ENCODE data around the gene MGAT4A. TPM values are rescaled to one million over a fixed set of nuclear protein-coding genes. Genes with fewer than 3 reads are reported as not detected.

The MGAT4A gene
- total and polyA plus RNA-seq, 10 of the 15 experiments (the other 5 are each of a cell fraction or from before 2014, with no cell fraction given) = 4.3 to 23.4 (median 13.6) TPM

GRCh38 chr2:98649135-98649991, 81.6 kb downstream of the MGAT4A start (continued):
- no peak for TF ChIP-seq ZNF217 (IDR thresholded peaks at IDR 0.05)
- TF ChIP-seq SMC3 (IDR thresholded peaks at IDR 0.05; ENCODE audit: borderline replicate concordance, low read length) = peak; percentile 99
- TF ChIP-seq PML (IDR thresholded peaks at IDR 0.05; ENCODE audit: low read length) = no peak
- no peak for TF ChIP-seq NFYB (IDR thresholded peaks at IDR 0.05; ENCODE audit: insufficient read depth, low read depth, low read length)
- 0 out of 2 replicates have a peak, but pooled peaks have one; percentile 22 for TF ChIP-seq MLLT1 (IDR thresholded peaks at IDR 0.05)
- TF ChIP-seq EGR1 (IDR thresholded peaks at IDR 0.05; ENCODE audit: borderline replicate concordance in 1 of 2, low read depth in 2 of 2, low read length in 2 of 2) = no peak
- no peak for TF ChIP-seq PRDM15 (CRISPR knock-in tag; IDR thresholded peaks at IDR 0.05)
- TF ChIP-seq CHD4 (IDR thresholded peaks at IDR 0.05) = no peak
- no peak for TF ChIP-seq HDAC2 (IDR thresholded peaks at IDR 0.05)
- TF ChIP-seq, protein P1, sequence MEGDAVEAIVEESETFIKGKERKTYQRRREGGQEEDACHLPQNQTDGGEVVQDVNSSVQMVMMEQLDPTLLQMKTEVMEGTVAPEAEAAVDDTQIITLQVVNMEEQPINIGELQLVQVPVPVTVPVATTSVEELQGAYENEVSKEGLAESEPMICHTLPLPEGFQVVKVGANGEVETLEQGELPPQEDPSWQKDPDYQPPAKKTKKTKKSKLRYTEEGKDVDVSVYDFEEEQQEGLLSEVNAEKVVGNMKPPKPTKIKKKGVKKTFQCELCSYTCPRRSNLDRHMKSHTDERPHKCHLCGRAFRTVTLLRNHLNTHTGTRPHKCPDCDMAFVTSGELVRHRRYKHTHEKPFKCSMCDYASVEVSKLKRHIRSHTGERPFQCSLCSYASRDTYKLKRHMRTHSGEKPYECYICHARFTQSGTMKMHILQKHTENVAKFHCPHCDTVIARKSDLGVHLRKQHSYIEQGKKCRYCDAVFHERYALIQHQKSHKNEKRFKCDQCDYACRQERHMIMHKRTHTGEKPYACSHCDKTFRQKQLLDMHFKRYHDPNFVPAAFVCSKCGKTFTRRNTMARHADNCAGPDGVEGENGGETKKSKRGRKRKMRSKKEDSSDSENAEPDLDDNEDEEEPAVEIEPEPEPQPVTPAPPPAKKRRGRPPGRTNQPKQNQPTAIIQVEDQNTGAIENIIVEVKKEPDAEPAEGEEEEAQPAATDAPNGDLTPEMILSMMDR (IDR thresholded peaks at IDR 0.05 in 2 of 3, conservative IDR thresholded peaks at IDR 0.05 in 1 of 3; ENCODE audit: control insufficient read depth in 2 of 3, extremely low read depth in 1 of 3, insufficient read depth in 1 of 3, low read depth in 3 of 3, low read length in 3 of 3) = peak; percentile 97 to 99 (median 99)
- TF ChIP-seq RAD21 (IDR thresholded peaks at IDR 0.05; ENCODE audit: insufficient read depth, low read depth, low read length) = peak; percentile 99
- no peak for TF ChIP-seq MYC (IDR thresholded peaks at IDR 0.05; ENCODE audit: insufficient read depth, insufficient read length, insufficient replicate concordance, low read length, severe bottlenecking)
- no peak for TF ChIP-seq LARP7 (IDR thresholded peaks at IDR 0.05)
- peak; percentile 38; the same call in 1 of the 2 replicates for TF ChIP-seq RUNX3 (IDR thresholded peaks at IDR 0.05; ENCODE audit: low read length)
- TF ChIP-seq SREBF2 (IDR thresholded peaks at IDR 0.05; ENCODE audit: low read length) = no peak
- TF ChIP-seq, protein P2, sequence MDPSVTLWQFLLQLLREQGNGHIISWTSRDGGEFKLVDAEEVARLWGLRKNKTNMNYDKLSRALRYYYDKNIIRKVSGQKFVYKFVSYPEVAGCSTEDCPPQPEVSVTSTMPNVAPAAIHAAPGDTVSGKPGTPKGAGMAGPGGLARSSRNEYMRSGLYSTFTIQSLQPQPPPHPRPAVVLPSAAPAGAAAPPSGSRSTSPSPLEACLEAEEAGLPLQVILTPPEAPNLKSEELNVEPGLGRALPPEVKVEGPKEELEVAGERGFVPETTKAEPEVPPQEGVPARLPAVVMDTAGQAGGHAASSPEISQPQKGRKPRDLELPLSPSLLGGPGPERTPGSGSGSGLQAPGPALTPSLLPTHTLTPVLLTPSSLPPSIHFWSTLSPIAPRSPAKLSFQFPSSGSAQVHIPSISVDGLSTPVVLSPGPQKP (IDR thresholded peaks at IDR 0.05; ENCODE audit: low read depth, low read length) = no peak
- no peak for TF ChIP-seq FOS (IDR thresholded peaks at IDR 0.05; ENCODE audit: borderline replicate concordance, extremely low read depth, insufficient read length)
- no peak for TF ChIP-seq IKZF2 (IDR thresholded peaks at IDR 0.05)
- TF ChIP-seq RCOR1 (conservative IDR thresholded peaks at IDR 0.05; ENCODE audit: low read depth, low read length) = no peak

Measured in GM12878 (cell line).